DMS53 (cell line): ENCODE data around the gene RUVBL2.
A peak's percentile ranks its signal among the peaks of the same experiment; 100 is the strongest.
"Not testable (repeated sequence)": the region's sequence is repeated elsewhere in the genome, so short reads cannot be mapped to it uniquely, and the experiment has no call there.

Experiments used
- DNase-seq: peaks from one replicate; lab custom pipeline; 2025; lab: John Stamatoyannopoulos, UW

The RUVBL2 gene

DNA sequence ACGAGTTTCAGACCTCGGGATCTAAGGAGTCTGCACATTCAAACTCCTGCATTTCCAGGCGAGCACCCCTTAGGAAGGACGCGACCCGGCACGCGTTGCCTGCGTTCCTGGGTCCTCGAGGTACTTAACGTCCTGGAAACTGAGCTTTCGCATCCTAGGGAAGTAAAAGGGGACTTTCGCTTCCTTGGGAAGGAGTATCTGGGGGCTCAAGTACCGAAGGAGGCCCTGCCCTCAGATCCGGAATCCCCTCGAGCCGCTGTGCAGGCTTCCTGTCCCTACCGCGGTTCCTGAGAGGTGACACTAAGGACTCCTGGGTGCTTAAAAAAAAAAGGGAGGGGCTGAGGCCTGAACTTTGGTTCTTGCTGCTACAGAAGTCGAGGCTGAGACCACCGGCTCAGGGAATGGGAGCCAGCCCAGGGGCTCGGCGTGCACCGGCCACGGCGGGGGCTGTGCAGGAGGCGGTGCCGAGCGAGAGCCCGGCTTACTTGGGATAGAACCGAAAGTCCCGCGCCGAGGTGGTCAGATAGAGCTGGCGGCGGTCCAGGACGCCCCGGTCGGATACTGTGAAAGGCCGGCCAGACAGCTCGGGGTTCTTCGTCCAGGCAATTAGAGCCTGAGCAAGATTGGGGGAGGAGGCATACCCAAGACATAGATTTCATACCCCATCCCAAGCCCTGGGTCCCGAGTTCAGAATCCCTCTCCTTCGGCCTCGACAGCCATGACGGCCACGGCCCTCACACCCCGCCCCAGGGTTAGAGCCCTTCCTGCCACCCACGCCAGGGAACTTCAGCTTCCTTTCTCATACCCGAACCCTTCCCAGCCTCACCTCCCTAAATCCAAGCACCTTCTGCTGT, 24.9 kb downstream of the RUVBL2 start:
- peak; percentile 56 for DNase-seq

DNA sequence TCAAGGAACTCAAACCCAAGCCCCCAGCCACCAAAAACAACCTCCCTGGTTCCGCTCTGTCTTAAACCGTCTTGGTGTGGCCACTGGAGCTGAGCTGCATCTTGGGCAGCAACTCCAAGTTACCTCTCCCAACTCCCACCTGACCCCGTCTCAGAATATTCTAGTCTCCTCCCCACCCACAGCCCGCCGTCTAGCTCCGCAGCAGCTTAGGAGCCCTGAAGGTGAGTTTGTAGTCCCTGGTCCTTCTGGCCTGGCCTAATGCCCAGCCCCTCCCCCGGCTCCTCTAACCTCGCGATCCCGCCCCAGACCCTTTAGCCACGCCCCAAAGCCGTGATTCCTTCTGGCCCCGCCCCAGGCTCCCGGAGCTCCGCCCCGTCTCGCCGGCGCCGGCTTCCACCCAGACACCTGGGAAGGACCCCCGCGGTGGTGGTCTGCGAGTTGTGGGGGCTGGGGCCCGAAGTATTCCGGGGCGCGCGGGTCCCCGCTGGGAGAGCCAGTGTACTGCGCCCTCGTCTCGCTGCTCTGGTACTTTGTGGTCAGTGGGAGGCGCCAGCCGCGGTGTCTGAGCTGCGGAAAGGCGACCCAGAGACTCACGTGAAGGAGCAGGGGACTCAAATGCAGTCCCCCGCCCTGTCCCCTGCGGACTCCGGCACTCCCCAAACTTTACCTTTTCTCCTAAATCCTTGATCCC, 25.7 kb downstream of the RUVBL2 start:
- DNase-seq: peak; percentile 84

DNA sequence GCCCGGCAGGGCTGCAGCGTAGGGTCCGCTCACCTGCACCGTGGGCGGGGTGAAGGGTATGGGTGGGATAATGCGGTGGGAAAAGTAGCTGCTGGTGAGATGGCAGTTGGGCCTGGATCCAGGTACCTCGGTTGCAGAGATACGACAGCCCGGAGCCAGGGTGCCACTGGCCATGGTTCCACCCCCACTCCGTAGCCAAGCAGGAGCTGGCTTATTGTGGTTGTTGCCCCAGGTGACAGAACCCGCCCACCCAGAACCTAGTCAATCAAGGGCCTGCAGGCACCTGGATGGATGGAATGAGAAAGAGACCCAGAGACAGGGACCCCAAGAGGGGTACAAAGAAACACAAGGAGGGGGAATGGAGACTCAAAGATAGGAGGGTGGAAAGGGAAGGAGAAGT, 26.7 kb downstream of the RUVBL2 start:
- DNase-seq: no peak

DNA sequence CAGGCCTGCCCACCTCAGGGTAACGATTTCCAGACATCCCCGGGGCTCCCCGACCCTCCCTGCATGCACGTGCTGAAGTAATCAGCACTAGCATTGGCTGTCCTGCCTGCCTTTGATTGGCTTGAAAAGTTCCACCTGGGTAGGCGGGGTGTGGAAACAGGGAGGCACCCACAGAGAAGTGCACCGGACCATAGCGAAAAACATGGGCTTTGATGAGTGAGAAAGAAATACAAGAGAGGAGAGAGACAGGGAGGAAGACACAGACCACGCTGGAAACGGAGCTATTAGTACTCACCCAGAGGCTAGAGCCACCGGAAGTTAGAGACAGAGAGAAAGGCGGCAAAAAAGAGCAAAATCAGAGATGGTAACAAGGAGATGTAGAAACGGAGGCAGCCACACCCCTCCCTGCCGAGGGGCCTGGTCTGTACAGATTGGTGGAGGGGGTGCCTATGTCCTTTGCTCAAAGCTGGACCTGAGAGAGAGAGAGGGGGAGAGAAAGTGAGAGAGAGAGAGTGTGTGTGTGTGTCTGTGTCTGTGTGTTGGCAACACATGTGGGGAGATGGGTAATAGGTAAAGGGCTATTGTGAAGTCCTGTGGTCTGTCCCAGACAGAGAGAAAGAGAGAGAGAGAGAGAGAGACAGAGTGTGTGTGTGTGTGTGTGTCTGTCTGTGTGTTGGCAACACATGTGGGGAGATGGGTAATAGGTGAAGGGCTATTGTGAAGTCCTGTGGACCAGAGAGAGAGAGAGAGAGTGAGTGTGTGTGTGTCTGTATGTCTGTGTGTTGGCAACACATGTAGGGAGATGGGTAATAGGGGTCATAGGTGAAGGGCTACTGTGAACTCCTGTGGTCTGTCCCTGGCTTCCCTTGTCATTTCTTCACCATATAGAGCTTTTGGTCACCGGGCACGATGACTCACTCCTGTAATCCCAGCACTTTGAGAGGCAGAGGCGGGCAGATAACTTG, 27.5 kb downstream of the RUVBL2 start:
- DNase-seq: peak; percentile 41

DNA sequence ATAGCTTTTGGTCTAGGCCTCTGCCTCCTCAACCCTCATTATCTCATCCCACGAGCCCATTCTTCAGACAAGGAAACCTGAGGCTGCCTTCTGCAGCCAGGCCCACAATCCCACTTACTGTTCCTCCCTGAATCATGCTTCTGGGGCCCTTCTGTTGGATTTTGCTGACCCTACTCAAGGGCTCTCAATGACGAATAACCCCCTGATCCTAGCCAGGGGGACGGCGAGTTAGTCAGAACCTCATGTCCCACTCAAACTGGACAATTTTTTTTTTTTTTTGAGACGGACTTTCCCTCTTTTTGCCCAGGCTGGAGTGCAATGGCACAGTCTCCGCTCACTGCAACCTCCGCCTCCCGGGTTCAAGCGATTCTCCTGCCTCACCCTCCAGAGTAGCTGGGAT, 28.4 kb downstream of the RUVBL2 start:
- DNase-seq: no peak

DNA sequence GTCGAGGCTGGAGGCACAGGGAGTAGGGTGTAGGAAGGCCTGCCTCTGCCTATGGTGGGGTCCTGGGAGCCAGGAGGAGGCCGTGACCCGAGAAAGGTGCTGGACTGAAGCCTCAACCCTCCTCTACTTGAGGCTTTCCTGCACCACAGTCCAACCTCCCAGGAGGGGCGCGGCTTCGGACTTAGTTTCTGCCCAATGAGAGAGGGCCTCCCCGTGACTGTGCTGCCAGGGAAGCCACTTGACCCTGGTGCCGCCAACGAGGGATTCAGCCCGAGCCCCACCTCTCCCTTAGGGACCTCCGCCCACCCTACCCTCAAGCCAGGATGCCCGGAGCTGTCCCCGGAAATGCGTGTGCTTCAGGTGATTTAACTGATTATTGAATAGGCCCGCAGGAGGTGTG, 30.5 kb downstream of the RUVBL2 start, which contains the start of gene CGB3:
TSS of gene CGB3 (minus strand) at position 101 of the 400 bp plus-strand sequence. CDS start 362 bp downstream, outside the sequence.
- DNase-seq: not testable (repeated sequence)

DNA sequence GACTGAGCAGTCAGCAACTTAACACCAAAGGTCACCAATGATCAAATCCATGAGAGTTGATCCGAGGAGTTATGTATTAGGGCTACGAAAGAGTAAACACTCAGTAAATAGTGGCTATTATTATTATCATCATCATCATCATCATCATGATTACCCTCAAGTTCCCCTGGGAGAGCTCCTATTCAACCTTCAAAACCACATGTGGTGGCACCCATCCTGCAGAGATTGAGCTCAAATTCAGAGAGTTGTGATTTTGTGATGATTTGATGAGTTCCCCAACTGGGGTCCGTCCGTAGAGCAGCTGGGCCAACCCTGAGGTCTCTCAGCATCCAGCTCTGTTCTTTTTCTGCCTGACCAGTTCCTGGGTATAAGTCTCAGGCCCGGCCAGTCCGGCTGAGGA, 31.4 kb downstream of the RUVBL2 start:
- DNase-seq: not testable (repeated sequence)

DNA sequence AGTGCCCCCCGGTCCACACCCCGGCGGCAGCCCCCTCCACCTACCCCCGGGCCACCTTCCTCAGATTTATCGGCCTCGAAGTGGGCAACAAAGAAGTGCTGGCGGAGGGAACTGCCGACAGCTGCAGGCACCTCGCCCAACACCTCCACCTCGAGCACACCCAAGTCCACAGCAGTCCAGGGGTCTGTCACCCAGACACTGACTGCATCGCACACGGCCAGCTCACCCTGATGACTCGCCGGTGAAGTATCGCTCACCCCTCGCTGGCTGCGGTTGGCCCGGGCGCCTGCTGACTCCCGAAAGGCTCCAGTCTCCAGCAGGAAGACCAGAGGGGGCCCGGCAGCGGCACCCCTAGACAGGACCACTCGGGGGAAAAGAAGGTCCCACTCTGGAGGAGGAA, 31.9 kb downstream of the RUVBL2 start:
- DNase-seq: not testable (repeated sequence)

DNA sequence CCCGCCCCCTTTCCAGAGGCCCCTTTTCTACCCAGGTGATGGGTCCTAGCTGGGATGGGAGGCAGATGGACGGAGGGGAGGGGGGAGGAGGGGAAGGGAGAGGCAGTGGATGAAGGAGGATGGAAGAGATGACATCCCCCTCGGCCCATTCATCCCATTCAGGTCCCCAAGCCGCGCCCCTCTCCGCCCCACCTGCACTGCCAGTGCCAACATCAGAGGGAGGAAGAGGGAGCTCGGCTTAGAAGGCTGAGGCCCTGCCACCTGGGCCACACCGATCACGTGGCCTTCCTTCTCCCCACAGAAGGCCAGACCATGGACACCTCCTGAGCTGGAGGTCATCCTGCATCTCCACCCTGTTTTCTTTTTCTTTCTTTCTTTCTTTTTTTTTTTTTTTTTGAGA, 35.0 kb downstream of the RUVBL2 start:
- not testable (repeated sequence) for DNase-seq

DNA sequence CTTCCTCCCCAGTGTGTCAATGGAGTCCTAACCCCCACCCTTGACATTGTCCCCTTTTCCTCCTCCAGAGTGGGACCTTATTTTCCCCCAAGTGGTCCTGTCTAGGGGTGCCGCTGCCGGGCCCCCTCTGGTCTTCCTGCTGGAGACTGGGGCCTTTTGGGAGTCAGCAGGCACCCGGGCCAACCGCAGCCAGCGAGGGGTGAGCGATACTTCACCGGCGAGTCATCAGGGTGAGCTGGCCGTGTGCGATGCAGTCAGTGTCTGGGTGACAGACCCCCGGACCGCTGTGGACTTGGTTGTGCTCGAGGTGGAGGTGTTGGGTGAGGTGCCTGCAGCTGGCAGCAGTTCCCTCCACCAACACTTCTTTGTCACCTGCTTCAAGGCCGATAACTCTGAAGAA, 36.1 kb downstream of the RUVBL2 start:
- DNase-seq: not testable (repeated sequence)

DNA sequence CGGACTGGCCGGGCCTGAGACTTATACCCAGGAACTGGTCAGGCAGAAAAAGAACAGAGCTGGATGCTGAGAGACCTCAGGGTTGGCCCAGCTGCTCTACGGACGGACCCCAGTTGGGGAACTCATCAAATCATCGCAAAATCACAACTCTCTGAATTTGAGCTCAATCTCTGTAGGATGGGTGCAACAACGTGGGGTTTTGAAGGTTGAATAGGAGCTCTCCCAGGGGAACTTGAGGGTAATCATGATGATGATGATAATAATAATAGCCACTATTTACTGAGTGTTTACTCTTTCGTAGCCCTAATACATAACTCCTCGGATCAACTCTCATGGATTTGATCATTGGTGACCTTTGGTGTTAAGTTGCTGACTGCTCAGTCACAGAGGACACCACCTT, 36.6 kb downstream of the RUVBL2 start:
- DNase-seq: not testable (repeated sequence)

DNA sequence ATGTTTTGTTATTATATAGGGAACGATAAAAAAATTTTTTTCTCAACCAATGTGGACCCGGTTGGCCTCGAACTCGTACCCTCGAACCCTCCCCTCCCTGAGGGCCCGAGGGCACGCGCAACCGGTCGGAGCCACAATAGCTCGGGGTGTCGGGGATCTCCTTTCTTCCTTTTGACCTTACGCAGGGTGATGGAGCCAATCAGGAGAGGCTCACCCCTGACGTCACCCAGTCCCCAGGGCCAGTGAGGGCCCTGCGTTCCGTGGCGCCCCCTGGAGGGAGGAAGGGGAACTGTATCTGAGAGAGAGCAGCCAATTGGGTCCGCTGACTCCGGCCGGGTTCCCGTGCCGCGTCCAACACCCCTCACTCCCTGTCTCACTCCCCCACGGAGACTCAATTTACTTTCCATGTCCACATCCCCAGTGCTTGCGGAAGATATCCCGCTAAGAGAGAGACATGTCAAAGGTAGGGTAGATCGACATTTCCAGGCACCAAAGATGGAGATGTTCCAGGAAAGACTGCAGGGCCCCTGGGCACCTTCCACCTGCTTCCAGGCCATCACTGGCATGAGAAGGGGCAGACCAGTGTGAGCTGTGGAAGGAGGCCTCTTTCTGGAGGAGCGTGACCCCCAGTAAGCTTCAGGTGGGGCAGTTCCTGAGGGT, 38.1 kb downstream of the RUVBL2 start, which contains the start of gene CGB2:
TSS of gene CGB2 (plus strand) at position 249 of the 660 bp plus-strand sequence. CDS start at position 455, 206 bp downstream.
- peak; percentile 94 for DNase-seq

DNA sequence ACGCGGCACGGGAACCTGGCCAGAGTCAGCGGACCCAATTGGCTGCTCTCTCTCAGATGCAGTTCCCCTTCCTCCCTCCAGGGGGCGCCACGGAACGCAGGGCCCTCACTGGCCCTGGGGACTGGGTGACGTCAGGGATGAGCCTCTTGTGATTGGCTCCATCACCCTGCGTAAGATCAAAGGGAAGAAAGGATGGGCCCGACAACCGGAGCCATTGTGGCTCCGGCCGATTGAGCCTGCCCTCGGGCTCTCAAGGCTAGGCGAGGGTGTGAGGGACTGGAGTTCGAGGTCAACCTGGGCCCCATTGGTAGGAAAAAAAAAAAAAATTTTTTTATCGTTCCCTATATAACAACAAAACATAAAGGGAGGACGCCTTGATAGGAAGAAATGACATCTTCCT, 43.1 kb downstream of the RUVBL2 start, which contains the start of gene CGB1:
TSS of gene CGB1 (minus strand) at position 81 of the 400 bp plus-strand sequence. CDS start 184 bp downstream, outside the sequence.
- peak; percentile 91 for DNase-seq

DNA sequence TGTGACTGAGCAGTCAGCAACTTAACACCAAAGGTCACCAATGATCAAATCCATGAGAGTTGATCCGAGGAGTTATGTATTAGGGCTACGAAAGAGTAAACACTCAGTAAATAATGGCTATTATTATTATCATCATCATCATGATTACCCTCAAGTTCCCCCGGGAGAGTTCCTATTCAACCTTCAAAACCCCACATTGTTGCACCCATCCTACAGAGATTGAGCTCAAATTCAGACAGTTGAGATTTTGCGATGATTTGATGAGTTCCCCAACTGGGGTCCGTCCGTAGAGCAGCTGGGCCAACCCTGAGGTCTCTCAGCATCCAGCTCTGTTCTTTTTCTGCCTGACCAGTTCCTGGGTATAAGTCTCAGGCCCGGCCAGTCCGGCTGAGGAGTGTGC, 44.4 kb downstream of the RUVBL2 start:
- DNase-seq: not testable (repeated sequence)

DNA sequence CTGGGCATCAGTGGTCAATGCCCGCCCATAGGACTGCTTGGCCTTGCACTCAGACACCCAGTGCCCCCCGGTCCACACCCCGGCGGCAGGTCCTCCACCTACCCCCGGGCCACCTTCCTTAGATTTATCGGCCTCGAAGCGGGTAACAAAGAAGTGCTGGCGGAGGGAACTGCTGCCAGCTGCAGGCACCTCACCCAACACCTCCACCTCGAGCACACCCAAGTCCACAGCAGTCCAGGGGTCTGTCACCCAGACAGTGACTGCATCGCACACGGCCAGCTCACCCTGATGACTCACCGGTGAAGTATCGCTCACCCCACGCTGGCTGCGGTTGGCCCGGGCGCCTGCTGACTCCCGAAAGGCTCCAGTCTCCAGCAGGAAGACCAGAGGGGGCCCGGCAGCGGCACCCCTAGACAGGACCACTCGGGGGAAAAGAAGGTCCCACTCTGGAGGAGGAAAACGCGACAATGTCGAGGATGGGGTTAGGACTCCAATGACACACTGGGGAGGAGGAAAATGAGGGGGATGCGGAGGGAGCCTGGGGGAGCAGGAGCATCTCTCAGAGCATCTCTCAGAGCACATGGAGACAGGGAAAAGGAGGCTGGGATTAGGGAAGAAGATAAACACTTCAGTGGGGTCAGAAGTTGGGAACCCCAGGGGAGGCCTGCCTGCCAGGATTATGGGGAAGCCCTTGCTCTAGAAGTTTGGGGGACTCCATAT, 45.0 kb downstream of the RUVBL2 start:
- peak; percentile 54 for DNase-seq

DNA sequence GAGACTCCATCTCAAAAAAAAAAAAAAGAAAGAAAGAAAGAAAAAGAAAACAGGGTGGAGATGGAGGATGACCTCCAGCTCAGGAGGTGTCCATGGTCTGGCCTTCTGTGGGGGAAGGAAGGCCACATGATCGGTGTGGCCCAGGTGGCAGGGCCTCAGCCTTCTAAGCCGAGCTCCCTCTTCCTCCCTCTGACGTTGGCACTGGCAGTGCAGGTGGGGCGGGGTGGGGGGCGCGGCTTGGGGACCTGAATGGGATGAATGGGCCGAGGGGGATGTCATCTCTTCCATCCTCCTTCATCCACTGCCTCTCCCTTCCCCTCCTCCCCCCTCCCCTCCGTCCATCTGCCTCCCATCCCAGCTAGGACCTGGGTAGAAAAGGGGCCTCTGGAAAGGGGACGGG, 46.0 kb downstream of the RUVBL2 start:
- DNase-seq: not testable (repeated sequence)

DNA sequence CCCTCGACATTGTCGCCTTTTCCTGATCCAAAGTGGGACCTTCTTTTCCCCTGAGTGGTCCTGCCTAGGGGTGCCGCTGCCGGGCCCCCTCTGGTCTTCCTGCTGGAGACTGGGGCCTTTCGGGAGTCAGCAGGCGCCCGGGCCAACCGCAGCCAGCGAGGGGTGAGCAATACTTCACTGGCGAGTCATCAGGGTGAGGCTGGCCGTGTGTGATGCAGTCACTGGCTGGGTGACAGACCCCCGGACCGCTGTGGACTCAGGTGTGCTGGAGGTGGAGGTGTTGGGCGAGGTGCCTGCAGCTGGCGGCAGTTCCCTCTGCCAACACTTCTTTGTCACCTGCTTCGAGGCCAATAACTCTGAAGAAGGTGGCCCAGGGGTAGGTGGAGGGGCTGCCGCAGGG, 48.5 kb downstream of the RUVBL2 start:
- no peak for DNase-seq

DNA sequence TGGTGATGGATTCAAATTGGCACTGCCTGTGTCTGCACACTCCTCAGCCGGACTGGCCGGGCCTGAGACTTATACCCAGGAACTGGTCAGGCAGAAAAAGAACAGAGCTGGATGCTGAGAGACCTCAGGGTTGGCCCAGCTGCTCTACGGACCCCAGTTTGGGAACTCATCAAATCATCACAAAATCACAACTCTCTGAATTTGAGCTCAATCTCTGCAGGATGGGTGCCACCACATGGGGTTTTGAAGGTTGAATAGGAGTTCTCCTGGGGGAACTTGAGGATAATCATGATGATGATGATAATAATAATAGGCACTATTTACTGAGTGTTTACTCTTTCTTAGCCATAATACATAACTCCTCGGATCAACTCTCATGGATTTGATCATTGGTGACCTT, 49.0 kb downstream of the RUVBL2 start:
- not testable (repeated sequence) for DNase-seq

DNA sequence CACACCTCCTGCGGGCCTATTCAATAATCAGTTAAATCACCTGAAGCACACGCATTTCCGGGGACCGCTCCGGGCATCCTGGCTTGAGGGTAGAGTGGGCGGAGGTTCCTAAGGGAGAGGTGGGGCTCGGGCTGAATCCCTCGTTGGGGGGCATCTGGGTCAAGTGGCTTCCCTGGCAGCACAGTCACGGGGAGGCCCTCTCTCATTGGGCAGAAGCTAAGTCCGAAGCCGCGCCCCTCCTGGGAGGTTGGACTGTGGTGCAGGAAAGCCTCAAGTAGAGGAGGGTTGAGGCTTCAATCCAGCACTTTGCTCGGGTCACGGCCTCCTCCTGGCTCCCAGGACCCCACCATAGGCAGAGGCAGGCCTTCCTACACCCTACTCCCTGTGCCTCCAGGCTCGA, 49.9 kb downstream of the RUVBL2 start, which contains the start of gene CGB5:
TSS of gene CGB5 (plus strand) at position 301 of the 400 bp plus-strand sequence. CDS start 362 bp downstream, outside the sequence.
- not testable (repeated sequence) for DNase-seq

DNA sequence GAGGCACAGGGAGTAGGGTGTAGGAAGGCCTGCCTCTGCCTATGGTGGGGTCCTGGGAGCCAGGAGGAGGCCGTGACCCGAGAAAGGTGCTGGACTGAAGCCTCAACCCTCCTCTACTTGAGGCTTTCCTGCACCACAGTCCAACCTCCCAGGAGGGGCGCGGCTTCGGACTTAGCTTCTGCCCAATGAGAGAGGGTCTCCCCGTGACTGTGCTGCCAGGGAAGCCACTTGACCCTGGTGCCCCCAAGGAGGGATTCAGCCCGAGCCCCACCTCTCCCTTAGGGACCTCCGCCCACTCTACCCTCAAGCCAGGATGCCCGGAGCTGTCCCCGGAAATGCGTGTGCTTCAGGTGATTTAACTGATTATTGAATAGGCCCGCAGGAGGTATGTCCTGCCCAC, 55.3 kb downstream of the RUVBL2 start, which contains the start of gene CGB8:
TSS of gene CGB8 (minus strand) at position 101 of the 400 bp plus-strand sequence. CDS start 372 bp downstream, outside the sequence.
- DNase-seq: not testable (repeated sequence)
